ENCODE results near the gene CASP1.

DNA sequence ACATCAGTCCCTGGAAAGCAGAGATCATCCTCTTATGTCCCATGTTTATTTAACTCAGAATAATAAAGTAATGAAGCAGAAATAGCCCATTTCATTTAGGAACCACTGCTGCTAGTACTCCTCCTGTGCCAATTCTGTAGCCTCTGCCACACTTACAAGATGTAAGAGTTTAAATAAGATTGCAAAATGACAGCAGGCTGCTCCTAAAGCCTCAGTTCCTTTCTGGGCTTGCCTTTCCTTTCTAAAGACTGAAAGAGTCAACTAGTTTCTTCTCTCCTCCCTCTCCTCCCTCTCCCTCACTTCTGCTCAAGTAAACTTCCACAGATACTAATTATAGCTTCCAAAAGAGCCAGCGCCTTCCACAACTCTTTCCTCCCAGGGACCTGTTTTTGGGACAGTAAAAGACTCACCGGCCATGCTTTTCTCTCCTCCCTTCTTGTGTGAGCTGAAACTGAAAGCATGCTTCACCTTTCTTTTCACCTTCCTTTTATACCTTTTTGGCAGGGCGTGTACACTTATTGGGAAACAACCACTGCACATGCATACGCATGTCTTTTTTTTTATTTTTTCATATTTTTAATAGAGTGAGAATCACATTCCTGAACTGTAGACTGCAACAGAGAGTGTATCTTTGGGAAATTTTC lies 36.3 kb upstream of the CASP1 start:
- TF ChIP-seq, protein P1, sequence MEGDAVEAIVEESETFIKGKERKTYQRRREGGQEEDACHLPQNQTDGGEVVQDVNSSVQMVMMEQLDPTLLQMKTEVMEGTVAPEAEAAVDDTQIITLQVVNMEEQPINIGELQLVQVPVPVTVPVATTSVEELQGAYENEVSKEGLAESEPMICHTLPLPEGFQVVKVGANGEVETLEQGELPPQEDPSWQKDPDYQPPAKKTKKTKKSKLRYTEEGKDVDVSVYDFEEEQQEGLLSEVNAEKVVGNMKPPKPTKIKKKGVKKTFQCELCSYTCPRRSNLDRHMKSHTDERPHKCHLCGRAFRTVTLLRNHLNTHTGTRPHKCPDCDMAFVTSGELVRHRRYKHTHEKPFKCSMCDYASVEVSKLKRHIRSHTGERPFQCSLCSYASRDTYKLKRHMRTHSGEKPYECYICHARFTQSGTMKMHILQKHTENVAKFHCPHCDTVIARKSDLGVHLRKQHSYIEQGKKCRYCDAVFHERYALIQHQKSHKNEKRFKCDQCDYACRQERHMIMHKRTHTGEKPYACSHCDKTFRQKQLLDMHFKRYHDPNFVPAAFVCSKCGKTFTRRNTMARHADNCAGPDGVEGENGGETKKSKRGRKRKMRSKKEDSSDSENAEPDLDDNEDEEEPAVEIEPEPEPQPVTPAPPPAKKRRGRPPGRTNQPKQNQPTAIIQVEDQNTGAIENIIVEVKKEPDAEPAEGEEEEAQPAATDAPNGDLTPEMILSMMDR (IDR thresholded peaks at IDR 0.05; ENCODE audit: extremely low read depth in 1 of 2, insufficient read depth in 1 of 2, low read depth in 1 of 2, low read length in 2 of 2): no peak
- TF ChIP-seq POLR2A (IDR thresholded peaks at IDR 0.05; ENCODE audit: low read depth, low read length) (no peak), GATA2 (IDR thresholded peaks at IDR 0.05; ENCODE audit: insufficient read depth, insufficient read length, low read depth, low read length) (no peak), POLR2AphosphoS5 (IDR thresholded peaks at IDR 0.05; ENCODE audit: insufficient read depth, low read depth, low read length) (no peak), EZH2 (IDR thresholded peaks at IDR 0.05; ENCODE audit: borderline replicate concordance, low read depth, low read length, severe bottlenecking) (no peak)

All from endothelial cell of umbilical vein (primary cell).